Measurements from ENCODE around the gene PLXNA4.

DNA sequence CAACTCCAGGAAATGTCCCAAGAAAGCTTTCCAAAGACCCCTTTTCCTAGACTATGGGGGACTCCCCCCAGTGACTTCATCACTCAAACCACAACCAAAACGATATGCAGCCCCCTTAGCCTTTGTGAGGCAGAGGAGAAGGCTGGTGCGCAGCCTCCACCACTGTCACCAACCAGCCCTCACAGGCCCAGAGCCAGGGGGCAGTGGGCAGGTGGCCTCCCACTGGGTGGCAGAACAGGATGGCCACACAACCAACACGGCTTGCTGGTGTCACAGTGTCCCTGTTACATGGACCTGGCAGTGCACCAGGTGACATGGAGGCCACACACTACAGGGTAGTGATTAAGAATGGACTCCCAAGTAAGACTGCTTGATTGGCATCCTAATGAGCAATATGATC is 172.0 kb downstream of the PLXNA4 start:
- TF ChIP-seq EP300 (IDR thresholded peaks at IDR 0.05; ENCODE audit: low read depth) (no peak), POLR2AphosphoS5 (IDR thresholded peaks at IDR 0.05) (no peak), POLR2A (IDR thresholded peaks at IDR 0.05) (no peak)
- TF ChIP-seq, protein P1, sequence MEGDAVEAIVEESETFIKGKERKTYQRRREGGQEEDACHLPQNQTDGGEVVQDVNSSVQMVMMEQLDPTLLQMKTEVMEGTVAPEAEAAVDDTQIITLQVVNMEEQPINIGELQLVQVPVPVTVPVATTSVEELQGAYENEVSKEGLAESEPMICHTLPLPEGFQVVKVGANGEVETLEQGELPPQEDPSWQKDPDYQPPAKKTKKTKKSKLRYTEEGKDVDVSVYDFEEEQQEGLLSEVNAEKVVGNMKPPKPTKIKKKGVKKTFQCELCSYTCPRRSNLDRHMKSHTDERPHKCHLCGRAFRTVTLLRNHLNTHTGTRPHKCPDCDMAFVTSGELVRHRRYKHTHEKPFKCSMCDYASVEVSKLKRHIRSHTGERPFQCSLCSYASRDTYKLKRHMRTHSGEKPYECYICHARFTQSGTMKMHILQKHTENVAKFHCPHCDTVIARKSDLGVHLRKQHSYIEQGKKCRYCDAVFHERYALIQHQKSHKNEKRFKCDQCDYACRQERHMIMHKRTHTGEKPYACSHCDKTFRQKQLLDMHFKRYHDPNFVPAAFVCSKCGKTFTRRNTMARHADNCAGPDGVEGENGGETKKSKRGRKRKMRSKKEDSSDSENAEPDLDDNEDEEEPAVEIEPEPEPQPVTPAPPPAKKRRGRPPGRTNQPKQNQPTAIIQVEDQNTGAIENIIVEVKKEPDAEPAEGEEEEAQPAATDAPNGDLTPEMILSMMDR (IDR thresholded peaks at IDR 0.05) = no peak
